ENCODE data around the gene OR8D4. TPM values are rescaled to one million over a fixed set of nuclear protein-coding genes. Genes with fewer than 3 reads are reported as not detected.
"Not testable (repeated sequence)": the region's sequence is repeated elsewhere in the genome, so short reads cannot be mapped to it uniquely, and the experiment has no call there.

OR8D4 gene
- not detected for polyA plus RNA-seq (2012; ENCODE audit: insufficient read depth, insufficient read length, low read depth)

DNA sequence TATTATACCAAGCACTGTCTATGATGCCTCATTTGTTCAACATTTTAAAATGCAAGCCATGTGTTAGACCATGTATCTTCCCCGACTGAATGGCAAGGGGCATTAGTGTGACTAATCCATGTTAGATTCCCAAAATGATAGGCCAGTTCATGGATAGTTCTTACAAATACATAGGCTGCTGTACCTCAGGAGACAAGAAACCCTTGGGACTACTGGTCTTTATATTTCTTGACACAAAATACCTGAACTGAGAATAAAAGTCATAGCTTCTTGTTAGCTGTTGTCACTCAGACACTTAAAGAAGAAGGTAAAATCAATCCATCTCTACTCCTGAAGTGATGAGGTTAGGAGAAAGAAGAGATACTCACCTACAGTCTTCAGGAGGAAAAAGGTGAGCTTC, at the start of gene OR8D4:
TSS of gene OR8D4 (plus strand) at position 301 of the 400 bp plus-strand sequence. CDS start 4,265 bp downstream, outside the sequence.
- TF ChIP-seq, protein P1, sequence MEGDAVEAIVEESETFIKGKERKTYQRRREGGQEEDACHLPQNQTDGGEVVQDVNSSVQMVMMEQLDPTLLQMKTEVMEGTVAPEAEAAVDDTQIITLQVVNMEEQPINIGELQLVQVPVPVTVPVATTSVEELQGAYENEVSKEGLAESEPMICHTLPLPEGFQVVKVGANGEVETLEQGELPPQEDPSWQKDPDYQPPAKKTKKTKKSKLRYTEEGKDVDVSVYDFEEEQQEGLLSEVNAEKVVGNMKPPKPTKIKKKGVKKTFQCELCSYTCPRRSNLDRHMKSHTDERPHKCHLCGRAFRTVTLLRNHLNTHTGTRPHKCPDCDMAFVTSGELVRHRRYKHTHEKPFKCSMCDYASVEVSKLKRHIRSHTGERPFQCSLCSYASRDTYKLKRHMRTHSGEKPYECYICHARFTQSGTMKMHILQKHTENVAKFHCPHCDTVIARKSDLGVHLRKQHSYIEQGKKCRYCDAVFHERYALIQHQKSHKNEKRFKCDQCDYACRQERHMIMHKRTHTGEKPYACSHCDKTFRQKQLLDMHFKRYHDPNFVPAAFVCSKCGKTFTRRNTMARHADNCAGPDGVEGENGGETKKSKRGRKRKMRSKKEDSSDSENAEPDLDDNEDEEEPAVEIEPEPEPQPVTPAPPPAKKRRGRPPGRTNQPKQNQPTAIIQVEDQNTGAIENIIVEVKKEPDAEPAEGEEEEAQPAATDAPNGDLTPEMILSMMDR (IDR thresholded peaks at IDR 0.05; ENCODE audit: low read depth, low read length) = no peak
- Histone ChIP-seq H3K9me3 (no peaks in the 10 kb centered on the region), H3K4me3 (ENCODE audit: low read depth, low read length) (no peak within 1 kb of the TSS), H3K36me3 (no peaks in the 10 kb centered on the region), H3K27me3 (no peaks in the 10 kb centered on the region; the same call in none of the 2 replicates), H3K4me1 (no peaks in the 10 kb centered on the region)
- DNase-seq = no peak

DNA sequence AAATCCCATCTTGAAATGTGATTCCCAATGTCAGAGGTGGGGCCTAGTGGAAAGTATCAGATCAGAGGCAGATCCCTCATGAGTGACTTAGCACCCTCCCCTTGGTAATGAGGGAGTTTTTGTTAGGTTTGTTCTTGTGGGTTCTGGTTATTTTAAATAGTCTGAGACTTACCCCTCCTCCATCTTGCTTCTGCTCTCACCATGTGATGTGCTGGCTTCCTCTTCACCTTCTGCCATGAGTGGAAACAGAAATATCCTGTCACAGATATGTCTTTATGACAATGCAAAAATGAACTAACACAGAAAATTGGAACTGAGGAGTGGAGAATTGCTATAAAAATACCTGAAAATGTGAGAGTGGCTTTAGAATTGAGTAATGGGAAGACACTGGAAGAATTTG, 49.6 kb upstream of the OR8D4 start:
- TF ChIP-seq, protein P1 (IDR thresholded peaks at IDR 0.05; ENCODE audit: low read depth, low read length) = no peak
- no peaks in the 10 kb centered on the region for H3K36me3 ChIP-seq
- no peaks in the 10 kb centered on the region for H3K4me1 ChIP-seq
- DNase-seq = no peak
- H3K27me3 ChIP-seq = no peaks in the 10 kb centered on the region
- no peak overlapping the region for H3K4me3 ChIP-seq (ENCODE audit: low read depth, low read length)
- H3K9me3 ChIP-seq = no peaks in the 10 kb centered on the region

DNA sequence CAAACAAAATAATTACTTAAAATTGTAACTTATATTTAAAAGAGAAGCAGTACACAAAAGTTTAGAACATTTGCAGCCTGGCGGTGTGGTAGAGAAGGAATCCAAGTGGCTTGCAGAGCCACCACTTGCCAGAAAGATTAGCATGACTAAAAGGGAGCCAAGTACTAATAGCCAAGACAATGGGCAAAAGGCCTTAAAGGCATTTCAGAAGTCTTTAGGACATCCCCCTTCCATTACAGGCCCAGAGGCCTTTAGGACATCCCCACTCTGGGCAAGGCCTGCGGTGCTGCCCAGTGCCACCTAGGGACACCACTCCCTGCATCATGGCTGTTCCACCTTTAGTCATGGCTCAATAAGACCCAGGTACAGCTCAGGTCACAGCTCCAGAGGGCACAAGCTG, 48.9 kb upstream of the OR8D4 start:
- Histone ChIP-seq H3K27me3 (no peaks in the 10 kb centered on the region), H3K4me1 (no peaks in the 10 kb centered on the region), H3K9me3 (no peaks in the 10 kb centered on the region), H3K36me3 (no peaks in the 10 kb centered on the region), H3K4me3 (ENCODE audit: low read depth, low read length) (no peak overlapping the region)
- DNase-seq = no peak
- TF ChIP-seq, protein P1 (IDR thresholded peaks at IDR 0.05; ENCODE audit: low read depth, low read length) = no peak

DNA sequence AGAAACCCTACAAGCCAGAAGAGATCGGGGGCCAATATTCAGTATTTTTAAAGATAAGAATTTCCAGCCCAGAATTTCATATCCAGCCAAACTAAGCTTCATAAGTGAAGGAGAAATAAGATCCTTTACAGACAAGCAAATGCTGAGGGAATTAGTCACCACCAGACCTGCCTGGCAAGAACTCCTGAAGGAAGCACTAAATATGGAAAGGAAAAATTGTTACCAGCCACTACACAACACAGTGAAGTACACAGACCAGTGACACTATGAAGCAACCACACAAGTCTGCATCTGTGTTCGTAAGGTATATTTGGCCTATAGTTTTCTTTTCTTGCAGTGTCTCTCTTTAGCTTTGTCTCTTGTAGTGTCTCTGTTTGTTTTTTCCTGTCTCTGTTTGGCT, 45.5 kb upstream of the OR8D4 start:
- TF ChIP-seq, protein P1 (IDR thresholded peaks at IDR 0.05; ENCODE audit: low read depth, low read length) = no peak

DNA sequence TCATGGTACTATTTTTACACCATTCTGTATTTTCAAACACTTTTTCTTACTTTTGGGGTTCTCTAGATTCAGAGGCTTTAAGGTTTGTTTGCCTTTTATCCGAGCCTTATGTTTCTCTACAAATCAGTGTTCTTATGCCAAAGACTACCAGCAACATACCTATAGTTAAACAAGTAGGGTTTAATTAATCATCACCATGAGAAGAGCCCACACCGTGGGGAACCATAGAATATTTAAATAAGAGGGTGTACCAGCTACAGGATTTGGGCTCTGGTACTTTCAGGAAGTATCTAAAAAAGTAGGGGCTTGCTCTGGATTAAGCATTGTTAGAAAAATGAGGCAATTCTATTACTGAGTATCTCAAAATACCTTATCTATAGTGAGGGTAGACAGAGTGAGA, 42.2 kb upstream of the OR8D4 start:
- H3K4me1 ChIP-seq = no peaks in the 10 kb centered on the region
- TF ChIP-seq, protein P1 (IDR thresholded peaks at IDR 0.05; ENCODE audit: low read depth, low read length) = no peak
- no peak overlapping the region for H3K4me3 ChIP-seq (ENCODE audit: low read depth, low read length)
- no peaks in the 10 kb centered on the region; the same call in 1 of the 2 replicates for H3K27me3 ChIP-seq
- H3K9me3 ChIP-seq = no peaks in the 10 kb centered on the region
- H3K36me3 ChIP-seq = no peaks in the 10 kb centered on the region
- no peak for DNase-seq

More for the DNA sequence above, 45.5 kb upstream of the OR8D4 start:
- no peaks in the 10 kb centered on the region for H3K27me3 ChIP-seq
- H3K36me3 ChIP-seq = no peaks in the 10 kb centered on the region
- H3K4me3 ChIP-seq (ENCODE audit: low read depth, low read length) = no peak overlapping the region
- H3K9me3 ChIP-seq = no peaks in the 10 kb centered on the region
- DNase-seq = no peak
- no peaks in the 10 kb centered on the region for H3K4me1 ChIP-seq

DNA sequence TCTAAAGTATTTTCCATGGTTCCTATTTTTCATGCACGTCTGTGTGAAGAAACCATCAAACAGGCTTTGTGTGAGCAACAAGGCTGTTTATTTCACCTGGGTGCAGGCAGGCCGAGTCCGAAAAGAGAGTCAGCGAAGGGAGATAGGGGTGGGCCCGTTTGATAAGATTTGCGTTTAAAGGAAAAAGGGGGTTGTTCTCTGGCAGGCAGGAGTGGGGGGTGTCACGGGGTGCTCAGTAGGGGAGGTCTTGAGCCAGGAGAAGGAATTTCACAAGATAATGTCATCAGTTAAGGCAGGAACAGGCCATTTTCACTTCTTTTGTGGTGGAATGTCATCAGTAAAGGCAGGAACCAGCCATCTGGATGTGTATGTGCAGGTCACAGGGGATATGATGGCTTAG, 36.7 kb upstream of the OR8D4 start:
- not testable (repeated sequence) for H3K4me1 ChIP-seq; DNase-seq; H3K4me3 ChIP-seq (ENCODE audit: low read depth, low read length); H3K9me3 ChIP-seq; H3K36me3 ChIP-seq; H3K27me3 ChIP-seq

DNA sequence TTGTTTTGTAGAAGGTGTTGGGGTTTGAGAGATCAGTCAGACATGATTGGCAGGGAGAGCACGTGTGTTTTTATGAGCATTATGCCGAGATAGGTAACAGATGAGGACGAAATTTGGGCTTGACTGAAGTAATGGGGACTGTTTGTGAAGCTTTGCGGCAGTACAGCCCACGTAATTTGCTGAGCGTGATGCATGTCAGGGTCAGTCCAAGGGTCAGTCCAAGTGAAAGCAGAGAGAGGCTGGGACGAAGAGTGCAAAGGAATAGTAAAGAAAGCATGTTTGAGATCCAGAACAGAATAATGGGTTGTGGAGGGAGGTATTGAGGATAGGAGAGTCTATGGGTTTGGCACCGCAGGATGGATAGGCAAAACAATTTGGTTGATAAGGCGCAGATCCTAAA, 34.2 kb upstream of the OR8D4 start:
- not testable (repeated sequence) for H3K9me3 ChIP-seq; H3K4me1 ChIP-seq; DNase-seq; H3K36me3 ChIP-seq; H3K27me3 ChIP-seq; H3K4me3 ChIP-seq (ENCODE audit: low read depth, low read length)
